Endothelial cell of umbilical vein (primary cell): Measurements from ENCODE around the gene POLR1B. TPM values are rescaled to one million over a fixed set of nuclear protein-coding genes. Genes with fewer than 3 reads are reported as not detected.
A peak's percentile ranks its signal among the peaks of the same experiment; 100 is the strongest.

ENCODE experiments used
- BruUV-seq: library from RNA; stranded (reverse); fragments of 400-500 nt; replicated peaks from 2 replicates; lab custom pipeline; 2021; lab: Mats Ljungman, UMichigan
- CTCF ChIA-PET: fragments of 300-600, 350-600 bp; sonication (Branson Sonifier 250); formaldehyde crosslinking; loops from one replicate; lab custom pipeline; 2021; ENCODE audit warnings: antibody characterized with exemption, inconsistent platforms; lab: Charles Lee
- POLR2A ChIA-PET: fragments of 300-600, 350-600 bp; sonication (Branson Sonifier 250); formaldehyde crosslinking; loops from one replicate; lab custom pipeline; 2021; ENCODE audit warnings: antibody characterized with exemption, inconsistent platforms; lab: Charles Lee
- DNase-seq: peaks from one replicate; pipeline ENCODE4 v3.0.0-alpha.2; 2011; ENCODE audit warnings: low read depth, low spot score
- FAIRE-seq: peaks from 2 replicates; lab custom pipeline; 2011; peaks lifted over from hg19 to GRCh38; lab: Jason Lieb, UNC
- H2AFZ ChIP-seq: 2 replicates; pipeline ENCODE4 v1.6.0; 2012; ENCODE audit warnings: low read depth, low read length, control low read depth, inconsistent platforms
- H3K27ac ChIP-seq: 2 replicates; pipeline ENCODE4 v1.5.1; 2011; ENCODE audit warnings: low read depth, mild to moderate bottlenecking, control low read depth, low read length, moderate library complexity; ENCODE audit not compliant: insufficient read depth
- H3K27me3 ChIP-seq, 2 experiments: 2 replicates each; pipeline versions ENCODE4 v1.6.0 to v1.6.1; 2011; ENCODE audit warnings: low read length in 2 of 2, mixed read lengths in 1 of 2; ENCODE audit not compliant: control insufficient read depth in 2 of 2, insufficient read depth in 2 of 2
- H3K36me3 ChIP-seq, 2 experiments: 2 replicates in 1 of 2; 3 replicates in 1 of 2; pipeline ENCODE4 v1.5.1; 2011; ENCODE audit warnings: low read length in 2 of 2, mild to moderate bottlenecking in 1 of 2, moderate library complexity in 1 of 2; ENCODE audit not compliant: control insufficient read depth in 2 of 2, insufficient read depth in 2 of 2; ENCODE audit errors: extremely low read depth in 1 of 2
- H3K4me1 ChIP-seq: 3 replicates; pipeline ENCODE4 v1.5.1; 2011; ENCODE audit warnings: mild to moderate bottlenecking, low read length; ENCODE audit not compliant: control insufficient read depth, insufficient read depth; ENCODE audit errors: extremely low read depth
- H3K4me2 ChIP-seq: 2 replicates; pipeline ENCODE4 v1.6.1; 2011; ENCODE audit warnings: low read length, control low read depth, mixed read lengths; ENCODE audit not compliant: insufficient read depth
- H3K4me3 ChIP-seq, 3 experiments: fragments of 200-600 bp in 1 of 3; sonication (generic), shearing (Covaris generic) in 1 of 3; replicated peaks in 1 of 3; 2 replicates each; pipeline ENCODE4 v1.5.1; 2011 to 2016; ENCODE audit warnings: control low read depth in 3 of 3, low read length in 3 of 3, mild to moderate bottlenecking in 2 of 3, inconsistent platforms in 1 of 3, low read depth in 1 of 3, moderate library complexity in 1 of 3; ENCODE audit not compliant: insufficient read depth in 1 of 3
- H3K79me2 ChIP-seq: 2 replicates; pipeline ENCODE4 v1.6.0; 2012; ENCODE audit warnings: low read length, inconsistent platforms; ENCODE audit not compliant: control insufficient read depth, insufficient read depth
- H3K9ac ChIP-seq: replicated peaks from 2 replicates; pipeline ENCODE3; 2011; ENCODE audit warnings: low read length, control low read depth; ENCODE audit not compliant: insufficient read depth; ENCODE audit errors: extremely low read depth
- H3K9me1 ChIP-seq: replicated peaks from 3 replicates; pipeline ENCODE4 v1.6.0; 2011; ENCODE audit warnings: mild to moderate bottlenecking, low read length; ENCODE audit not compliant: control insufficient read depth, insufficient read depth; ENCODE audit errors: extremely low read depth
- H3K9me3 ChIP-seq: replicated peaks from 2 replicates; pipeline ENCODE4 v1.5.1; 2012; ENCODE audit warnings: low read length, inconsistent platforms; ENCODE audit not compliant: control insufficient read depth, insufficient read depth
- H4K20me1 ChIP-seq: replicated peaks from 2 replicates; pipeline ENCODE3; 2011; ENCODE audit warnings: mild to moderate bottlenecking, low read length; ENCODE audit not compliant: control insufficient read depth, insufficient read depth; ENCODE audit errors: extremely low read depth
- EZH2 ChIP-seq: IDR thresholded peaks from 2 replicates; pipeline ENCODE4 v1.6.1; 2012; ENCODE audit warnings: borderline replicate concordance, low read depth, mild to moderate bottlenecking, moderate library complexity, low read length, inconsistent platforms; ENCODE audit not compliant: severe bottlenecking
- FOS ChIP-seq: IDR thresholded peaks from 2 replicates; pipeline ENCODE4 v1.6.1; 2011; ENCODE audit warnings: mild to moderate bottlenecking, low read length, moderate library complexity, borderline replicate concordance; ENCODE audit not compliant: insufficient read depth
- GATA2 ChIP-seq: IDR thresholded peaks from 2 replicates; pipeline ENCODE4 v1.7.0; 2011; ENCODE audit warnings: low read depth, mild to moderate bottlenecking, moderate library complexity, mixed read lengths, low read length; ENCODE audit not compliant: insufficient read length, insufficient read depth
- JUN ChIP-seq: IDR thresholded peaks from 2 replicates; pipeline ENCODE4 v1.6.1; 2011; ENCODE audit warnings: borderline replicate concordance, low read depth; ENCODE audit not compliant: insufficient read length, insufficient read depth
- MYC ChIP-seq: IDR thresholded peaks from one replicate; pipeline ENCODE4 v1.6.1; 2011; ENCODE audit warnings: mild to moderate bottlenecking, low read depth, low read length
- POLR2AphosphoS5 ChIP-seq: IDR thresholded peaks from 2 replicates; pipeline ENCODE4 v1.6.1; 2012; ENCODE audit warnings: low read depth, mild to moderate bottlenecking, control low read depth, low read length, moderate library complexity; ENCODE audit not compliant: insufficient read depth
- dilution Hi-C: fragments of 300-500 bp; cut with MboI; formaldehyde crosslinking; loops from one replicate; pipeline ENCODE4 v1.15.0; 2019; ENCODE audit warnings: low sequenced_read_pairs; ENCODE audit not compliant: extremely low pct_ligation_motif_present
- intact Hi-C: fragments of 100-400 bp; cut with micrococcal nuclease; formaldehyde crosslinking; loops from one replicate; pipeline ENCODE4 v1.10.0; 2022
- polyA plus RNA-seq, 4 experiments: library from polyadenylated mRNA; depleted of rRNA in 3 of 4; stranded (reverse) in 3 of 4; unstranded in 1 of 4; fragments of >200 nt; gene quantifications; 2 replicates each; pipeline versions ENCODE4 v1.2.1 to v1.2.3, GENCODE V29; 2011 to 2012; ENCODE audit warnings: missing spikeins in 1 of 4
- total RNA-seq: library from RNA; stranded (reverse); gene quantifications from 2 replicates; pipeline ENCODE4 v1.2.3, GENCODE V29; 2021
- TF ChIP-seq, protein P1 (sequence below): IDR thresholded peaks from 2 replicates; pipeline ENCODE4 v1.6.1; 2011; ENCODE audit not compliant: insufficient read depth, insufficient read length
- TF ChIP-seq, protein P2 (sequence below), 2 donors: IDR thresholded peaks; 1 replicate in 1 of 2; 2 replicates in 1 of 2; pipeline ENCODE4 v1.5.1; 2011; ENCODE audit warnings: low read length in 2 of 2, mild to moderate bottlenecking in 2 of 2, moderate library complexity in 2 of 2, control low read depth in 1 of 2, inconsistent platforms in 1 of 2, low read depth in 1 of 2; ENCODE audit not compliant: insufficient read depth in 1 of 2; ENCODE audit errors: extremely low read depth in 1 of 2

Gene POLR1B
- total and polyA plus RNA-seq, 2 donors (not counting 3 experiments of a cell fraction or from before 2014, with no cell fraction given) = 12.2 to 28.9 TPM

DNA sequence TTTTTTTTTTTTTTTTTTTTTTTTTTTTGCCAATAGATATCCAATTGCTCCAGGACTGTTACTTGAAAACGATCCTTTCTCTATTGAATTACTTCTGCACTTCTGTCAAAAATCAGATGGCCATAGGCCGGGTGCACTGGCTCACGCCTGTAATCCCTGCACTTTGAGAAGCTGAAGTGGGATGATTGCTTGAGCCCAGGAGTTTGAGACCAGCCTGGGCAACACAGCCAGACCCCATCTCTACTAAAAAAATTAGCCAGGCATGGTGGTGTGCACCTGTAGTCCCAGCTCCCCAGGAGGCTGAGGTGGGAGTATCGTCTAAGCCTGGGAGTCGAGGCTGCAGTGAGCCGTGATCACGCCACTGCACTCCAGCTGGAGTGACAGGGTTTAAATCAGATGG is 37.8 kb downstream of the POLR1B start:
- H3K79me2 ChIP-seq = no peaks in the 10 kb centered on the region
- intact Hi-C loops (loop anchor here (5.0 kb wide), 4 partner anchors 303 to 693 kb away; partner anchors contain the start of genes TMEM87B and ZC3H6), dilution Hi-C loops (no loop called here)
- no peak overlapping the region for H3K4me3 ChIP-seq
- H3K9me3 ChIP-seq = no peaks in the 10 kb centered on the region
- H3K4me1 ChIP-seq = peaks cover 10% of the 10 kb centered on the region
- H3K27ac ChIP-seq = no peak overlapping the region
- H3K36me3 ChIP-seq = peaks cover 4 to 9% of the 10 kb centered on the region in 2 experiments
- CTCF ChIA-PET = interaction anchor here (1.1 to 1.3 kb wide), 2 partner anchors 146 to 362 kb away, joined by 3 to 4 read pairs; no protein-coding TSS in a partner anchor
- H3K4me2 ChIP-seq = no peak overlapping the region
- BruUV-seq = no TSS peak
- POLR2A ChIA-PET = no interaction called here
- DNase-seq = no peak
- H2AFZ ChIP-seq = no peak overlapping the region
- H3K27me3 ChIP-seq = no peaks in the 10 kb centered on the region
- H3K9me1 ChIP-seq = no peaks in the 10 kb centered on the region
- FAIRE-seq = no peak
- no peak overlapping the region for H3K9ac ChIP-seq
- no peaks in the 10 kb centered on the region for H4K20me1 ChIP-seq
- no peak for TF ChIP-seq JUN
- TF ChIP-seq POLR2AphosphoS5 = no peak
- TF ChIP-seq, protein P1, sequence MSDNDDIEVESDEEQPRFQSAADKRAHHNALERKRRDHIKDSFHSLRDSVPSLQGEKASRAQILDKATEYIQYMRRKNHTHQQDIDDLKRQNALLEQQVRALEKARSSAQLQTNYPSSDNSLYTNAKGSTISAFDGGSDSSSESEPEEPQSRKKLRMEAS = no peak
- TF ChIP-seq MYC = no peak

DNA sequence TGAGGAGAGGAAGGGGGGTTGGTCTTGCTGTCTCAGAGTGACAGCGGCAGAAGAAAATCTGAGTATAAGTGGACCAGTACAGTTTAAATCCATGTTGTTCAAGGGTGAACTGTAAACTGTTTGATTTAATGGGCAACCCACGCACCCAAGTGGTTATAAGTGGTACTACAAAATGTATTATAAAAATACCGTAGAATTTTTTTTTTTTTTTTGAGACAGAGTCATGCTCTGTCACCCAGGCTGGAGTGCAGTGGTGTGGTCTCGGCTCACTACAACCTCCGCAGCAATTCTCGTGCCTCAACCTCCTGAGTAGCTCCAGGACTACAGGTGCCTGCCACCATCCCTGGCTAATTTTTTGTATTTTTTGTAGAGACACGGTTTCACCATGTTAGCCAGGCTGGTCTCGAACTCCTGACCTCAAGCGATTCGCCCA is 40.1 kb downstream of the POLR1B start:
- Histone ChIP-seq H3K4me1 (peaks cover 14% of the 10 kb centered on the region), H3K9ac (no peak overlapping the region), H3K79me2 (no peaks in the 10 kb centered on the region), H3K4me3 (no peak overlapping the region), H3K9me1 (no peaks in the 10 kb centered on the region), H3K27me3 (no peaks in the 10 kb centered on the region), H3K9me3 (no peaks in the 10 kb centered on the region), H3K36me3 (no peaks in the 10 kb centered on the region), H4K20me1 (no peaks in the 10 kb centered on the region), H3K4me2 (no peak overlapping the region), H3K27ac (no peak overlapping the region), H2AFZ (no peak overlapping the region)
- dilution Hi-C loops (no loop called here), intact Hi-C loops (loop anchor here (1.0 to 5.0 kb wide), 5 partner anchors 101 to 695 kb away; partner anchors contain the start of genes TMEM87B and ZC3H6)
- ChIA-PET POLR2A (no interaction called here), CTCF (no interaction called here)
- BruUV-seq = no TSS peak
- DNase-seq (peak; percentile 69), FAIRE-seq (peak; percentile 78)
- TF ChIP-seq GATA2 (no peak), EZH2 (no peak), MYC (no peak), FOS (no peak), POLR2AphosphoS5 (no peak), JUN (no peak)
- TF ChIP-seq, protein P2, sequence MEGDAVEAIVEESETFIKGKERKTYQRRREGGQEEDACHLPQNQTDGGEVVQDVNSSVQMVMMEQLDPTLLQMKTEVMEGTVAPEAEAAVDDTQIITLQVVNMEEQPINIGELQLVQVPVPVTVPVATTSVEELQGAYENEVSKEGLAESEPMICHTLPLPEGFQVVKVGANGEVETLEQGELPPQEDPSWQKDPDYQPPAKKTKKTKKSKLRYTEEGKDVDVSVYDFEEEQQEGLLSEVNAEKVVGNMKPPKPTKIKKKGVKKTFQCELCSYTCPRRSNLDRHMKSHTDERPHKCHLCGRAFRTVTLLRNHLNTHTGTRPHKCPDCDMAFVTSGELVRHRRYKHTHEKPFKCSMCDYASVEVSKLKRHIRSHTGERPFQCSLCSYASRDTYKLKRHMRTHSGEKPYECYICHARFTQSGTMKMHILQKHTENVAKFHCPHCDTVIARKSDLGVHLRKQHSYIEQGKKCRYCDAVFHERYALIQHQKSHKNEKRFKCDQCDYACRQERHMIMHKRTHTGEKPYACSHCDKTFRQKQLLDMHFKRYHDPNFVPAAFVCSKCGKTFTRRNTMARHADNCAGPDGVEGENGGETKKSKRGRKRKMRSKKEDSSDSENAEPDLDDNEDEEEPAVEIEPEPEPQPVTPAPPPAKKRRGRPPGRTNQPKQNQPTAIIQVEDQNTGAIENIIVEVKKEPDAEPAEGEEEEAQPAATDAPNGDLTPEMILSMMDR (IDR thresholded peaks at IDR 0.05; ENCODE audit: extremely low read depth in 1 of 2, insufficient read depth in 1 of 2, low read depth in 1 of 2, low read length in 2 of 2) = peak; percentile 17 to 34
- TF ChIP-seq, protein P1 = no peak
